PC-3 (cell line): ENCODE measurements around the gene IGHMBP2. TPM values are rescaled to one million over a fixed set of nuclear protein-coding genes. Genes with fewer than 3 reads are reported as not detected.

Experiments used
- ATAC-seq: fragments of 200-7000 bp; cut with Tn5 transposase; 2 replicates; pipeline ENCODE4 v1.9.1; 2020; ENCODE audit warnings: mild to moderate bottlenecking, moderate library complexity
- BruUV-seq: library from RNA; stranded (reverse); fragments of 400-500 nt; replicated peaks from 2 replicates; lab custom pipeline; 2021; lab: Mats Ljungman, UMichigan
- CTCF ChIA-PET: fragments of 300-600 bp; sonication (Branson Sonifier 250); formaldehyde crosslinking; loops from one replicate; lab custom pipeline; 2022; ENCODE audit warnings: antibody characterized with exemption; lab: Charles Lee
- POLR2A ChIA-PET: fragments of 300-600 bp; sonication (Branson Sonifier 250); formaldehyde crosslinking; loops from one replicate; lab custom pipeline; 2022; ENCODE audit warnings: antibody characterized with exemption; ENCODE audit not compliant: unreplicated experiment; lab: Charles Lee
- DNase-seq: peaks from one replicate; pipeline ENCODE4 v3.0.0-alpha.2; 2015
- H2AFZ ChIP-seq: fragments of 300-600 bp; sonication (generic); 2 replicates; pipeline ENCODE4 v1.6.0; 2016; ENCODE audit warnings: antibody characterized with exemption, low read length
- H3F3A ChIP-seq: fragments of 300-600 bp; sonication (generic); one replicate; pipeline ENCODE4 v1.6.0; 2017; ENCODE audit warnings: antibody characterized with exemption, low read length, control low read depth, mild to moderate bottlenecking; ENCODE audit not compliant: unreplicated experiment
- H3K27ac ChIP-seq: fragments of 300-600 bp; sonication (generic); 2 replicates; pipeline ENCODE4 v1.5.1; 2016; ENCODE audit warnings: mild to moderate bottlenecking, low read length
- H3K27me3 ChIP-seq: fragments of 300-600 bp; sonication (generic); 2 replicates; pipeline ENCODE4 v1.6.1; 2016; ENCODE audit warnings: low read length, mixed read lengths
- H3K36me3 ChIP-seq: fragments of 300-600 bp; sonication (generic); 2 replicates; pipeline ENCODE4 v1.6.1; 2016; ENCODE audit warnings: low read depth, mixed run types, low read length, mixed read lengths
- H3K4me1 ChIP-seq: fragments of 300-600 bp; sonication (generic); 2 replicates; pipeline ENCODE4 v1.5.1; 2016; ENCODE audit warnings: low read length; ENCODE audit not compliant: insufficient read depth
- H3K4me2 ChIP-seq: fragments of 300-600 bp; sonication (generic); 2 replicates; pipeline ENCODE4 v1.6.0; 2016; ENCODE audit warnings: low read length
- H3K4me3 ChIP-seq: fragments of 300-600 bp; sonication (generic); 2 replicates; pipeline ENCODE4 v1.5.1; 2016; ENCODE audit warnings: mild to moderate bottlenecking, low read length, mixed read lengths
- H3K79me2 ChIP-seq: fragments of 300-600 bp; sonication (generic); 2 replicates; pipeline ENCODE4 v1.6.1; 2017; ENCODE audit warnings: low read length, mixed read lengths
- H3K9ac ChIP-seq: fragments of 300-600 bp; sonication (generic); 2 replicates; pipeline ENCODE4 v1.6.0; 2016; ENCODE audit warnings: mild to moderate bottlenecking, low read length
- H3K9me2 ChIP-seq: fragments of 300-600 bp; sonication (generic); replicated peaks from 2 replicates; pipeline ENCODE4 v1.6.1; 2016; ENCODE audit warnings: mixed run types, low read length, mixed read lengths
- H3K9me3 ChIP-seq: fragments of 300-600 bp; sonication (generic); 2 replicates; pipeline ENCODE4 v1.6.1; 2016; ENCODE audit warnings: low read length, mixed read lengths
- H4K20me1 ChIP-seq: fragments of 300-600 bp; sonication (generic); 2 replicates; pipeline ENCODE4 v1.6.1; 2016; ENCODE audit warnings: low read length, mixed read lengths
- CTCF ChIP-seq: fragments of 300-600 bp; sonication (generic); conservative IDR thresholded peaks from 2 replicates; pipeline ENCODE4 v1.5.1; 2017; ENCODE audit warnings: antibody characterized with exemption, low read depth, mild to moderate bottlenecking, low read length
- EZH2 ChIP-seq: fragments of 300-600 bp; sonication (generic); IDR thresholded peaks from one replicate; pipeline ENCODE4 v1.6.1; 2017; ENCODE audit warnings: antibody characterized with exemption, mild to moderate bottlenecking, low read length; ENCODE audit not compliant: unreplicated experiment
- EZH2phosphoT487 ChIP-seq: fragments of 300-600 bp; sonication (generic); IDR thresholded peaks from 2 replicates; pipeline ENCODE4 v1.6.1; 2018; ENCODE audit warnings: mild to moderate bottlenecking, antibody characterized with exemption, low read length, borderline replicate concordance
- intact Hi-C: fragments of 100-400 bp; cut with micrococcal nuclease; formaldehyde crosslinking; loops from 2 replicates; pipeline ENCODE4 v1.9.0; 2023
- total RNA-seq: library from RNA; depleted of rRNA; stranded (reverse); fragments of >200 nt; gene quantifications from 2 replicates; pipeline ENCODE4 v1.2.3, GENCODE V29; 2014

Gene IGHMBP2
- total RNA-seq, 1 experiment from 2014 or later = 20.5 TPM

DNA sequence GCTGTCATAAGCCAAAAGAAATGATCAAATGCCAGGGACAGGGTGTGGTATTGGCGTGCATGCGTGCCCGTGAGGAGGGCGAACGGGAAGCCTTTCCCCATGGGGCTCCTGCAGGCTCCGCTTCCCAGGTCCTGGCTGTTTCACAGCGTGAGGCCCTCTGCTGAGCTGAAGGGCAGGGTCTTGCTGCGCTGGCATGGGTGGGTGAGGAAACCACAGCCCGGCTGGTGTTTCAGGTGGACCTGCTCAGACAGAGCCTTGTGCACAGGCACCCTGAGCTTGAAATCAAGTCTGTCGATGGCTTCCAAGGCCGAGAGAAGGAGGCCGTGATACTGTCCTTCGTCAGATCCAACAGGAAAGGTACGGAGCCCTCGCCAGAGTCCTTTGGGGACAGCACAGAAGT lies 31.4 kb downstream of the IGHMBP2 start:
- Histone ChIP-seq H3K27me3 (no peaks in the 10 kb centered on the region), H2AFZ (no peak overlapping the region), H3K79me2 (no peaks in the 10 kb centered on the region), H3K4me3 (no peak overlapping the region), H3F3A (no peaks in the 10 kb centered on the region), H3K27ac (no peak overlapping the region), H4K20me1 (no peaks in the 10 kb centered on the region), H3K9me3 (no peaks in the 10 kb centered on the region), H3K9me2 (no peaks in the 10 kb centered on the region), H3K4me1 (no peaks in the 10 kb centered on the region), H3K9ac (no peak overlapping the region), H3K4me2 (no peak overlapping the region), H3K36me3 (peaks cover 36% of the 10 kb centered on the region; the same call in 1 of the 2 replicates)
- BruUV-seq = no TSS peak
- DNase-seq (no peak), ATAC-seq (no peak)
- ChIA-PET POLR2A (no interaction called here), CTCF (interaction anchor here (1.3 kb wide), 1 partner anchor 109 kb away, joined by 3 read pairs; no protein-coding TSS in a partner anchor)
- intact Hi-C loops = no loop called here
- TF ChIP-seq EZH2phosphoT487 (no peak), EZH2 (no peak), CTCF (no peak)

DNA sequence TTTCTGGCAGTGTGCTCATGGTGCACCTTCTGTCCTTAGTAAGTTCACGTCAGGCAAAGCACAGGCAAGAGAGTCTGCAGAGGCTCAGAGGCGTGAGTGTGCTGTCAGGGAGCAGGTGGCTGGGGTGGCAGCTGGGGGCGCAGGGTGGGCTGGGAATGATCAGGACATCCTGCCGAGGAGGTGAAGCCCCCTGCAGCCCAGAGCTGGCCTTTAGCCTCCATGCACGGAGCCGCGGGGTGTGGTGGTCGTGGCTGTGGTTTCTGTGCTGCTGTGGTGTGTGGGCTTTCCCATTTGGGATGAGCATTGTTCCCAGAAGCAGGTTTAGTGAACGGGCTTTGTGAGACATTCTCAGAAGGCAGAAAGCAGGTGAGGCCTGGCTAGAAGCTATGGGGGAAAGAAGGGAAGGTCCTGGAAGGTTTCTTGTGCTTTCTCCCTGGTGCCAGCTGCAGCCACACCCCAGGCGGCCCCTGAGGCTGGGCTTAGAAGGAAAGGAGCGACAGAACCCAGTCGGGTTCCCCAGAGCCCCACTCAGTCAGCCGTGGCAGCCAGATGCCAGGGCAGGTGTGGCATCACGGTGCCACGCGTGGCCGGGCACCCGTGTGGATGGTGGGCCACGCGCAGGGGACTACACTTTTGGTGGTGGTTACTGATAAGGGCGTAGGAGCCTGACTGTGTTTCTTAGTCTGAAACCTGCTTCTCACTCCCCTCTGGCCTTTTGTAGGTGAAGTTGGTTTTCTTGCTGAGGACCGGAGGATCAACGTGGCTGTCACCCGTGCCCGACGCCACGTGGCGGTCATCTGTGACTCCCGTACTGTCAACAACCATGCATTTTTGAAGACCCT lies 32.0 kb downstream of the IGHMBP2 start:
- no peaks in the 10 kb centered on the region for H4K20me1 ChIP-seq
- intact Hi-C loops = no loop called here
- H3F3A ChIP-seq = no peaks in the 10 kb centered on the region
- H3K9ac ChIP-seq = no peak overlapping the region
- no peak overlapping the region for H3K4me3 ChIP-seq
- H3K9me3 ChIP-seq = no peaks in the 10 kb centered on the region
- H3K79me2 ChIP-seq = no peaks in the 10 kb centered on the region
- no peak overlapping the region for H2AFZ ChIP-seq
- H3K27ac ChIP-seq = no peak overlapping the region
- CTCF ChIA-PET = no interaction called here
- H3K9me2 ChIP-seq = no peaks in the 10 kb centered on the region
- DNase-seq = no peak
- H3K4me2 ChIP-seq = no peak overlapping the region
- POLR2A ChIA-PET = no interaction called here
- no TSS peak for BruUV-seq
- H3K27me3 ChIP-seq = no peaks in the 10 kb centered on the region
- TF ChIP-seq EZH2 (no peak), CTCF (no peak), EZH2phosphoT487 (no peak)
- H3K36me3 ChIP-seq = peaks cover 34% of the 10 kb centered on the region; the same call in 1 of the 2 replicates
- no peaks in the 10 kb centered on the region for H3K4me1 ChIP-seq
- no peak for ATAC-seq

DNA sequence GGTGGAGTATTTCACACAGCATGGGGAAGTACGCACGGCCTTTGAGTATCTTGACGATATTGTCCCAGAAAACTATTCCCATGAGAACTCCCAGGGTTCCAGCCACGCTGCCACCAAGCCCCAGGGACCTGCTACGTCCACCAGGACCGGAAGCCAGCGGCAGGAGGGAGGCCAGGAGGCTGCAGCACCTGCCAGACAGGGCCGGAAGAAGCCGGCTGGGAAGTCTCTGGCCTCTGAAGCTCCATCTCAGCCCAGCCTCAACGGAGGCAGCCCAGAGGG lies 32.6 kb downstream of the IGHMBP2 start:
- no peaks in the 10 kb centered on the region for H4K20me1 ChIP-seq
- H3K36me3 ChIP-seq = peaks cover 34% of the 10 kb centered on the region; the same call in 1 of the 2 replicates
- no peaks in the 10 kb centered on the region for H3K9me2 ChIP-seq
- H3K27ac ChIP-seq = no peak overlapping the region
- ATAC-seq (no peak), DNase-seq (no peak)
- no peak overlapping the region for H2AFZ ChIP-seq
- no peak overlapping the region for H3K4me3 ChIP-seq
- no peak overlapping the region for H3K9ac ChIP-seq
- ChIA-PET POLR2A (no interaction called here), CTCF (no interaction called here)
- H3K27me3 ChIP-seq = no peaks in the 10 kb centered on the region
- no peaks in the 10 kb centered on the region for H3K4me1 ChIP-seq
- no peaks in the 10 kb centered on the region for H3F3A ChIP-seq
- TF ChIP-seq CTCF (no peak), EZH2phosphoT487 (no peak), EZH2 (no peak)
- intact Hi-C loops = no loop called here
- H3K79me2 ChIP-seq = no peaks in the 10 kb centered on the region
- BruUV-seq = no TSS peak
- H3K4me2 ChIP-seq = no peak overlapping the region
- no peaks in the 10 kb centered on the region for H3K9me3 ChIP-seq
